Stimulated activated CD4-positive, alpha-beta T cell treated with anti-CD3 and anti-CD28 coated beads, Interleukin-1b, Interleukin-23, amount 100 ng/mL, for 1 hour (primary cell): Measurements from ENCODE around the gene SNW1.
"Not testable (repeated sequence)": the region's sequence is repeated elsewhere in the genome, so short reads cannot be mapped to it uniquely, and the experiment has no call there.

ENCODE experiments used
- DNase-seq, 2 donors: peaks; one replicate each; pipeline ENCODE4 v3.0.0-alpha.2; 2020; ENCODE audit warnings: low read depth in 2 of 2

Gene SNW1

GRCh38 chr14:77747425-77747824 is 13.5 kb downstream of the SNW1 start:
- DNase-seq: not testable (repeated sequence)

- DNase-seq: no peak
These were observed 14.8 kb downstream of the SNW1 start for GRCh38 chr14:77746064-77746702.

- no peak for DNase-seq
These were observed 19.5 kb downstream of the SNW1 start for GRCh38 chr14:77741438-77741837.

- no peak for DNase-seq
These were observed 22.3 kb downstream of the SNW1 start for GRCh38 chr14:77738559-77739250.

GRCh38 chr14:77730976-77731497 is 29.9 kb downstream of the SNW1 start:
- DNase-seq: no peak

GRCh38 chr14:77722301-77722700 is 38.7 kb downstream of the SNW1 start:
- DNase-seq: no peak

GRCh38 chr14:77721437-77721836 is 39.5 kb downstream of the SNW1 start:
- no peak for DNase-seq

- DNase-seq: no peak
These were observed 43.2 kb downstream of the SNW1 start for GRCh38 chr14:77717608-77718305.

- no peak for DNase-seq
These were observed 46.0 kb downstream of the SNW1 start for GRCh38 chr14:77714926-77715325.

GRCh38 chr14:77710364-77710763 is 50.6 kb downstream of the SNW1 start:
- no peak for DNase-seq

GRCh38 chr14:77709412-77709811 is 51.5 kb downstream of the SNW1 start:
- DNase-seq: no peak

- no peak for DNase-seq
These were observed 52.2 kb downstream of the SNW1 start for GRCh38 chr14:77708749-77709148.

- peak; percentile 53 to 64 for DNase-seq
These were observed 53.1 kb downstream of the SNW1 start, which contains the start of the genes ALKBH1 and SLIRP for GRCh38 chr14:77707724-77708408. TSS of gene ALKBH1 (minus strand) at chr14:77708023. CDS start at chr14:77708004, 19 bp downstream. TSS of gene SLIRP (plus strand) at chr14:77708103. CDS start at chr14:77708112, 9 bp downstream.

GRCh38 chr14:77707355-77707723 is 53.6 kb downstream of the SNW1 start:
- no peak for DNase-seq

GRCh38 chr14:77691259-77691658 is 69.7 kb downstream of the SNW1 start:
- no peak for DNase-seq

GRCh38 chr14:77682158-77682553 is 78.8 kb downstream of the SNW1 start:
- no peak for DNase-seq

GRCh38 chr14:77681196-77682157 is 79.5 kb downstream of the SNW1 start:
- no peak for DNase-seq

GRCh38 chr14:77674931-77675330 is 86.0 kb downstream of the SNW1 start:
- no peak for DNase-seq

GRCh38 chr14:77673193-77673592 is 87.8 kb downstream of the SNW1 start:
- no peak for DNase-seq
